ENCODE measurements around the gene TRPT1.
A peak's percentile ranks its signal among the peaks of the same experiment; 100 is the strongest.

TRPT1 gene

GRCh38 chr11:64210301-64211020, 15.5 kb downstream of the TRPT1 start:
- no peak overlapping the region for H3K4me3 ChIP-seq (ENCODE audit: low read depth, low read length)
- no peak for DNase-seq (ENCODE audit: low read depth)
- TF ChIP-seq, protein P1, sequence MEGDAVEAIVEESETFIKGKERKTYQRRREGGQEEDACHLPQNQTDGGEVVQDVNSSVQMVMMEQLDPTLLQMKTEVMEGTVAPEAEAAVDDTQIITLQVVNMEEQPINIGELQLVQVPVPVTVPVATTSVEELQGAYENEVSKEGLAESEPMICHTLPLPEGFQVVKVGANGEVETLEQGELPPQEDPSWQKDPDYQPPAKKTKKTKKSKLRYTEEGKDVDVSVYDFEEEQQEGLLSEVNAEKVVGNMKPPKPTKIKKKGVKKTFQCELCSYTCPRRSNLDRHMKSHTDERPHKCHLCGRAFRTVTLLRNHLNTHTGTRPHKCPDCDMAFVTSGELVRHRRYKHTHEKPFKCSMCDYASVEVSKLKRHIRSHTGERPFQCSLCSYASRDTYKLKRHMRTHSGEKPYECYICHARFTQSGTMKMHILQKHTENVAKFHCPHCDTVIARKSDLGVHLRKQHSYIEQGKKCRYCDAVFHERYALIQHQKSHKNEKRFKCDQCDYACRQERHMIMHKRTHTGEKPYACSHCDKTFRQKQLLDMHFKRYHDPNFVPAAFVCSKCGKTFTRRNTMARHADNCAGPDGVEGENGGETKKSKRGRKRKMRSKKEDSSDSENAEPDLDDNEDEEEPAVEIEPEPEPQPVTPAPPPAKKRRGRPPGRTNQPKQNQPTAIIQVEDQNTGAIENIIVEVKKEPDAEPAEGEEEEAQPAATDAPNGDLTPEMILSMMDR (conservative IDR thresholded peaks at IDR 0.05; ENCODE audit: low read depth, low read length) = no peak

DNA sequence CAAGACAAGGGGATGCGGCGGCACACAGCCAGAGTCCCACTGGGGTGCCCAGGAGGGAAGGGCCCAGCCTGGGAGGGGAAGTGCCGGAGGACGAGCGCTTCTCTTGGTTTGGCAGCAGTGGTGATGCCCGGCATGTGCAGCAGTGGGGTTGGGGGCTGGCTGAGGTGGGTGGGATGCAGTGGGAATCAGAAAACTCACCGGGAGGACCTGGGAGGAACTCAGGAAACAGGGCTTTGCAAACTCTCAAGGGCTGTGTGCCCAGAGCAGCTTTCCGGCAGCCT, 16.5 kb downstream of the TRPT1 start:
- H3K4me3 ChIP-seq (ENCODE audit: low read depth, low read length) = no peak overlapping the region
- TF ChIP-seq, protein P1 (conservative IDR thresholded peaks at IDR 0.05; ENCODE audit: low read depth, low read length) = no peak
- DNase-seq (ENCODE audit: low read depth) = no peak

DNA sequence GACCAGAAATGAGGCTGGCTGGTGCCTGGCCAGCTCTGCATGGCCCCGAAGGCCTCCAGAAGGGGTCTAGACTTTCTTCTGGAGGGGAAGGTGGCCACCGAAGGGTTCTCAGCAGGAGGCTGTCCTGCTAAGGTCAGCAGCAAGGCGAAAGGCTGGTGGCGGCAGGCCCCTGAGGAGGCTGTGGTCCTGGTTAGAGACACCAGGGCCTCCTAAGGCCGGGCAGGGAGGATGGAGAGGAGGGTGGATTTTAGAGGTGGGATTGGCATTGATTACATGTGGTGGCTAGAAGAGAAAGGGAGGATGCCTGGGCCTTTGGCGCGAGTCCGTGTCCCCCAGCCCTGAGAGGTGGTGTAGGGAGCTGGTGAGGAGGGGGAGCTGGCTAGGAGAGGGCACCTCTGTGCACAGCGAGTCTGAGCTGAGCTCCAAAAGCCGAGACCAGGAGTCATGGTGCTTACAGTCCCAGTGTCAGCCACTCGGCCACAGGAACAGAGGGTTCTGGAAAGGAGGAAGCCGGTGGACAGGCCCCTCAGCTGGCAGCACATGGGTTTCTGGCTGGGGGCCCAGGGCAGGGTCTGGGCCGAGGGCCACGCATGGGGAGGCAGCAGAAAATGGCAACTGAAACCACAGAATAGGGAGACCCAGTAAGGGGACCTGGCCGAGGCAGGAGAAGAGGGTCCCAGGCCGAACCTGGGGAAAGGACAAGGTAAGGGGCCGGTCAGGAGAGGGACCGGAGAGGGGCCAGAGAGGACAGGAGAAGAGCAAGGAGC, 17.0 kb downstream of the TRPT1 start:
- H3K4me3 ChIP-seq (ENCODE audit: low read depth, low read length) = no peak overlapping the region
- no peak for DNase-seq (ENCODE audit: low read depth)
- TF ChIP-seq, protein P1 (conservative IDR thresholded peaks at IDR 0.05; ENCODE audit: low read depth, low read length) = no peak

DNA sequence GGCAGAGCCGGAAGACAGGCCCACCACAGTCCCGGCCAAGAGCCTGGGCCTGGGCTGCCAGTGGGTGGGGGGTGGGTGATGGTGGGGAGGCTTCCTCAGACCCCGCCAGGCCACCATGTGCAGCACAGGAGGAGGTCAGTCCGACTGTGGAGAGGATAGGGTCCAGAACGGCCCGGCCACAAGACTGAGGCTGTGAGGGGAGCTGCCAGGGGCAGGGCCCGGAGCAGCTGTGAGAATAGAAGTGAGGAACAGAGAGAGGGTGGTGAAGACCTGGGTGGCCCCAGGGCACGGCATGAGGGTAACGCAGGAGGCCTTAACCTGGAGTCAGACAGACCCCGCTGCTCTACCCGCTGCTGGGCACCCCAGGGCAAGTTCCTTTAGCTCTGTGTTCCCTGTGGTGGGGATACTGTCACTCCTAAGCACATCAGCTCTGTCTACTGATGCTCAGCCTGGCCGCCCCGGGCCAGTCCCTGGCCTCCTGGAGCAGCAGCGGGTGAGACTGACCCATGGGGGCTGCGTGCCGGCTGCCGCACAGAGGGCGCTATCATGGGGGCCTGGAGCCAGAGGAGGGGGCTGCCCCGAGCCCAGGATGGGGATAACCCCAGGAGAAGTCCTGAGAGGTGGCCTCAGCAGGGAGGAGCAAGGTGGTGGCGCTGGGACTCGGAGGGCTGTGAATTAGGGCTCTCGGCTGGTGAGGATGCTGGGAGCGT, 17.7 kb downstream of the TRPT1 start:
- DNase-seq (ENCODE audit: low read depth) = no peak
- TF ChIP-seq, protein P1 (conservative IDR thresholded peaks at IDR 0.05; ENCODE audit: low read depth, low read length) = no peak
- peak overlapping the region; percentile 1 for H3K4me3 ChIP-seq (ENCODE audit: low read depth, low read length)

DNA sequence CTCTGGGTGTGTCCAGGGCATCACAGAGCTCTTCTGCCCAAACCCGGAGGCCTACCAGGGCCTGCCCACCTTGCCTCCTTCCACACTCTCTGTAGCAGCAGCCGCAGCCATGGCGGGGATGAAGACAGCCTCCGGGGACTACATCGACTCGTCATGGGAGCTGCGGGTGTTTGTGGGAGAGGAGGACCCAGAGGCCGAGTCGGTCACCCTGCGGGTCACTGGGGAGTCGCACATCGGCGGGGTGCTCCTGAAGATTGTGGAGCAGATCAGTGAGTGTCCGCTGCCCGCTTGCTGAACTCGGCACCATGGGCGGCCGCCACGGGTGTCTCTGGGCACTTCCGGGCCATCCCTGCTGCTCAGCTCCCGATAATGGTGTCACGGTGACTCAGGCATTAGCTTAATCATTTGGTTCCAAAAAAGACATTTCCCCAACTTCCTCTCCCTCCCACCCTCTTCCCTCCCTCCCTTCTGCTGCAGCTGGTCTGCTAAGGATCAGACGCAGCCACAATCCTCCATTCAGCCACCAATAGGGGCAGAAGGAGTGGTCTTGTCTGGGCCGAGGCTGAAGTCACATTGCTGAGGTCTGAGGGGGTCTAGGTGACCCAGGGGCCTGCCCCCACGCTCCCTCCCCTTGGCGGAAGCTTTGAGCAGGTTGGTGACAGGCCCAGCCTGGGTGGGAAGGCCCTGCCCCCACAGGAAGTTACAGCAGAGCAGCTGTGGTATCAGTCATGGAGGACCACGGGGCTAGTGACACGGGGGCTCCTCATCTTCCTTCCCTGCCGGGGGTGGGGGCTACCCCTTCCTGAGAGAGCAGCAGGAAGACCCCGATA, 18.5 kb downstream of the TRPT1 start:
- peak overlapping the region; percentile 1 for H3K4me3 ChIP-seq (ENCODE audit: low read depth, low read length)
- peak; percentile 82 for DNase-seq (ENCODE audit: low read depth)
- TF ChIP-seq, protein P1 (conservative IDR thresholded peaks at IDR 0.05; ENCODE audit: low read depth, low read length) = peak; percentile 22

DNA sequence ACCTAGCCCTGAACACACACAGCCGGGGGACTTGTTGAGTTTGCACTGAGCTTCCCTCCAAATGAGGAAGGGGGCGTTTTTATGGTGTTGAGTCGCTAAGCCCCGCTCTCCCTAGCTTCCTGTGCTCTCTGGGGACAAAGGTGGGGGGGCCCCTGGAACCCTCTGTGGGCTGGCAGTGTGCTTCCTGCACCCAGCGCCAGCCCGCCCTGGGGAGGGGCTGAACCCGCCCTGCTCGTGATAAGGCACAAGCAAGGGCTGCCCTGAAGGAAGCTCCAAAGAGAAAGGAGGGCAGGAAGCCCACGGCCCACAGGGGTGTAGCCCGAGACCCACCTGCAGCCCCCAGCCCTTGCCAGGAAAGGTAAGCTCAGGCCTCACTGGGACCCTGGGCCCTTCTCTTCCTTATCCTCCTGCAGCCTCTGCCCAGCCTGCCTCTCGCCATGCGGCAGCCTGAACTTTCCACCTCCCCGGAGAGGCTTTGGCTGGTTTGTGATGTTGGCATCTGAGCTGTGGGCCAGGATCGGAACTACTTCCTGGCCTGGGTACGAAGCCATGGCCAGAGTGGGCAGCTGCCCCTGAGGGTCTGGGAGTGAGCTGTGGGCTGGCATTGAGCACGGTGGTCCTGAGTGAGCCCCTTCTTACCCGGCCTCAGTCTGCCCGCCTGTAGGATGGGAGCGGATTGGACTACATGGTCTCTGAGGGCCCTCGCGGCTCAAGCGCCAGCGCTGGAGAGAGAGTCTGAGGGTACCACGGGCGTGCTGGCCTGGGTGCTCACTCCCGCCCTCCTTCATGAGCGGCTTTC, 19.3 kb downstream of the TRPT1 start, which contains the start of gene FERMT3:
FERMT3 (plus strand) TSS at position 265 of the 799 bp plus-strand sequence. CDS start 644 bp downstream, outside the sequence.
- no peak for DNase-seq (ENCODE audit: low read depth)
- peak within 1 kb of the TSS; percentile 1 for H3K4me3 ChIP-seq (ENCODE audit: low read depth, low read length)

More for the DNA sequence above, 19.3 kb downstream of the TRPT1 start, which contains the start of gene FERMT3:
- TF ChIP-seq, protein P1 (conservative IDR thresholded peaks at IDR 0.05; ENCODE audit: low read depth, low read length) = no peak
